Smooth muscle cell (in vitro differentiated cells): ENCODE data around the gene MN1. TPM values are rescaled to one million over a fixed set of nuclear protein-coding genes. Genes with fewer than 3 reads are reported as not detected.

ENCODE experiments used
- DNase-seq: peaks from one replicate; lab custom pipeline; 2025; ENCODE audit not compliant: unreplicated experiment; lab: John Stamatoyannopoulos, UW
- H2AFZ ChIP-seq: fragments of 200-600 bp; sonication (generic); 2 replicates; pipeline ENCODE4 v1.6.0; 2016; ENCODE audit warnings: antibody characterized with exemption, low read depth, mild to moderate bottlenecking
- H3F3A ChIP-seq: fragments of 200-600 bp; sonication (generic); 2 replicates; pipeline ENCODE4 v1.6.0; 2017; ENCODE audit warnings: antibody characterized with exemption, low read depth
- H3K27ac ChIP-seq: fragments of 200-600 bp; sonication (generic); 2 replicates; pipeline ENCODE4 v1.5.1; 2016; ENCODE audit warnings: low read depth, mild to moderate bottlenecking
- H3K27me3 ChIP-seq: fragments of 200-600 bp; sonication (generic); 2 replicates; pipeline ENCODE4 v1.6.1; 2016; ENCODE audit warnings: low read depth, mild to moderate bottlenecking
- H3K36me3 ChIP-seq: fragments of 200-600 bp; sonication (generic); 2 replicates; pipeline ENCODE4 v1.5.1; 2016; ENCODE audit warnings: low read depth
- H3K4me1 ChIP-seq: fragments of 200-600 bp; sonication (generic); 2 replicates; pipeline ENCODE4 v1.5.1; 2016; ENCODE audit warnings: low read depth
- H3K4me2 ChIP-seq: fragments of 200-600 bp; sonication (generic); 2 replicates; pipeline ENCODE4 v1.6.0; 2016; ENCODE audit warnings: mild to moderate bottlenecking
- H3K4me3 ChIP-seq: fragments of 200-600 bp; sonication (generic); 2 replicates; pipeline ENCODE4 v1.5.1; 2016; ENCODE audit warnings: mild to moderate bottlenecking
- H3K79me2 ChIP-seq: fragments of 200-600 bp; sonication (generic); 2 replicates; pipeline ENCODE4 v1.6.0; 2016; ENCODE audit warnings: low read depth, mild to moderate bottlenecking
- H3K9ac ChIP-seq: fragments of 200-600 bp; sonication (generic); 2 replicates; pipeline ENCODE4 v1.6.0; 2016; ENCODE audit warnings: low read depth
- H3K9me3 ChIP-seq: fragments of 200-600 bp; sonication (generic); replicated peaks from 2 replicates; pipeline ENCODE4 v1.5.1; 2016; ENCODE audit warnings: low read depth
- H4K20me1 ChIP-seq: fragments of 200-600 bp; sonication (generic); 2 replicates; pipeline ENCODE4 v1.6.0; 2016; ENCODE audit warnings: low read depth
- WGBS: methylation state at CpG from one replicate; pipeline ENCODE4 v1.1.7; 2016; ENCODE audit warnings: low lambda C conversion rate; 5-methylcytosine and 5-hydroxymethylcytosine counted together
- polyA plus RNA-seq: library from polyadenylated mRNA; unstranded; fragments of >200 nt; fragmentation: Nextera tagmentation; extraction: Ambion mirVana; gene quantifications from 2 replicates; pipeline ENCODE4 v1.2.1, GENCODE V29; 2016
- total RNA-seq: library from RNA; depleted of rRNA; stranded (reverse); fragments of >200 nt; gene quantifications from 2 replicates; pipeline ENCODE4 v1.2.3, GENCODE V29; 2014
- TF ChIP-seq, protein P1 (sequence below): fragments of 200-600 bp; sonication (generic); IDR thresholded peaks from 2 replicates; pipeline ENCODE4 v1.5.1; 2017; ENCODE audit warnings: borderline replicate concordance, mild to moderate bottlenecking, antibody characterized with exemption; ENCODE audit not compliant: insufficient read depth, poor library complexity, severe bottlenecking

The MN1 gene
- total and polyA plus RNA-seq, 2 experiments from 2014 or later = 0.98 to 3.3 TPM

DNA sequence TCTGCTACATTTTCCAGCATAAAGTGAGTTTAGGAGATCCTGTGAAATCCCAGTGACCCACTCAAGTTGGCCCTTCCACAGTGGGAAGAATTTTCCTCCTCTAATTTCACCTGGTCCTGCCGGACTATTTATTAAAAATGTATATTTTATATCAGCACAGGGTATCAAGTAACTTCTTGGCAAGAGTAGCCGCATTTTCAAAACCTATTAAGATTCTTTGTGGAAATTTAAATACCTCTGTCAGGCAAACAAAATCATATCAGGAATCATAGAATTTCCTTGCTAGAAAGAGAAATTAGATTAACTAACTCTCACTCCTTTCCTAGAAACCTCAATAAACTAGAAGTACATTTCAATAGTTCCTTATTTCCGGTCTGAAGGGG is 9.7 kb downstream of the MN1 start:
- Histone ChIP-seq H3K36me3 (no peaks in the 10 kb centered on the region), H3F3A (no peaks in the 10 kb centered on the region), H3K9me3 (no peaks in the 10 kb centered on the region), H3K27me3 (peaks cover 31% of the 10 kb centered on the region), H4K20me1 (peaks cover 52% of the 10 kb centered on the region), H3K79me2 (no peaks in the 10 kb centered on the region), H3K9ac (no peak overlapping the region), H2AFZ (no peak overlapping the region), H3K4me1 (peaks cover 60% of the 10 kb centered on the region), H3K27ac (no peak overlapping the region), H3K4me3 (no peak overlapping the region), H3K4me2 (no peak overlapping the region)
- DNase-seq = no peak
- TF ChIP-seq, protein P1, sequence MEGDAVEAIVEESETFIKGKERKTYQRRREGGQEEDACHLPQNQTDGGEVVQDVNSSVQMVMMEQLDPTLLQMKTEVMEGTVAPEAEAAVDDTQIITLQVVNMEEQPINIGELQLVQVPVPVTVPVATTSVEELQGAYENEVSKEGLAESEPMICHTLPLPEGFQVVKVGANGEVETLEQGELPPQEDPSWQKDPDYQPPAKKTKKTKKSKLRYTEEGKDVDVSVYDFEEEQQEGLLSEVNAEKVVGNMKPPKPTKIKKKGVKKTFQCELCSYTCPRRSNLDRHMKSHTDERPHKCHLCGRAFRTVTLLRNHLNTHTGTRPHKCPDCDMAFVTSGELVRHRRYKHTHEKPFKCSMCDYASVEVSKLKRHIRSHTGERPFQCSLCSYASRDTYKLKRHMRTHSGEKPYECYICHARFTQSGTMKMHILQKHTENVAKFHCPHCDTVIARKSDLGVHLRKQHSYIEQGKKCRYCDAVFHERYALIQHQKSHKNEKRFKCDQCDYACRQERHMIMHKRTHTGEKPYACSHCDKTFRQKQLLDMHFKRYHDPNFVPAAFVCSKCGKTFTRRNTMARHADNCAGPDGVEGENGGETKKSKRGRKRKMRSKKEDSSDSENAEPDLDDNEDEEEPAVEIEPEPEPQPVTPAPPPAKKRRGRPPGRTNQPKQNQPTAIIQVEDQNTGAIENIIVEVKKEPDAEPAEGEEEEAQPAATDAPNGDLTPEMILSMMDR = no peak
- 94% methylated on average over 3 of the region's 3 CpGs for WGBS

DNA sequence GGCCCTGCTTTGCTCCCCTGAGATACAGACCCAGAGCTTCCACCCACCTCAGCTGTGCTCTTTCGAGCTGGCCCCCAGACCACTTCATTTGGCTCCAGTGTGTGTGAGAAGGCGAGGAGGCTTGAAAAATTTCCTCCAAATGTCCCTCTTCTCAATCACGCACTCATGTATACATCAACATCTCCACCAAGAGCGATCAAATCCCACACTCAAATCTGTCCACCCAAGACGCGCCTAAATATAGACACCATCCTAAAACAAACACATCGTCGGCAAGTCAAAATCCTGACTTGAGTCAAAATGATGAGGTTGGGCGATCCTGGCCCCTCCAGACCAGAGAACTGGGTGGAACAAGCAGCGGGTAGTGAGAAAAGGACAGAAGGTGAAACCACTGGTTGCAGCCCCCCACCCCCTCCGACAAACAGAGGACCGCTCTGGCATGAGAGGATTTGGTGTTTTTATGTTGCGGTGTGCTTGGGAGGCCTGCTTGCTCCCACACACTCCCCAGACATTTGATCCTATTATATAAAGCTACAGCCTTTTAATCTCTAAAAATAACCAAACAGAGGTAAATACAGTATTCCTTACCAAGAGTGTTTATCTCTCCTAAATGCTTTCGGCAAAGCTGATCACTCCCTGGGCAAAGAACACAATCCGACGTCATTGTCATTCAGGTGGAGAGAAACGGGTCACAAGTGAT is 10.2 kb downstream of the MN1 start:
- Histone ChIP-seq H3K9me3 (no peaks in the 10 kb centered on the region), H3F3A (no peaks in the 10 kb centered on the region), H3K27ac (no peak overlapping the region), H3K9ac (no peak overlapping the region), H2AFZ (no peak overlapping the region), H3K27me3 (peaks cover 25% of the 10 kb centered on the region), H3K4me1 (peaks cover 59% of the 10 kb centered on the region), H4K20me1 (peaks cover 47% of the 10 kb centered on the region), H3K4me3 (no peak overlapping the region), H3K79me2 (no peaks in the 10 kb centered on the region), H3K36me3 (no peaks in the 10 kb centered on the region), H3K4me2 (peak overlapping the region; percentile 60)
- WGBS = 56% methylated on average over 17 of the region's 17 CpGs
- no peak for DNase-seq
- TF ChIP-seq, protein P1 = no peak

DNA sequence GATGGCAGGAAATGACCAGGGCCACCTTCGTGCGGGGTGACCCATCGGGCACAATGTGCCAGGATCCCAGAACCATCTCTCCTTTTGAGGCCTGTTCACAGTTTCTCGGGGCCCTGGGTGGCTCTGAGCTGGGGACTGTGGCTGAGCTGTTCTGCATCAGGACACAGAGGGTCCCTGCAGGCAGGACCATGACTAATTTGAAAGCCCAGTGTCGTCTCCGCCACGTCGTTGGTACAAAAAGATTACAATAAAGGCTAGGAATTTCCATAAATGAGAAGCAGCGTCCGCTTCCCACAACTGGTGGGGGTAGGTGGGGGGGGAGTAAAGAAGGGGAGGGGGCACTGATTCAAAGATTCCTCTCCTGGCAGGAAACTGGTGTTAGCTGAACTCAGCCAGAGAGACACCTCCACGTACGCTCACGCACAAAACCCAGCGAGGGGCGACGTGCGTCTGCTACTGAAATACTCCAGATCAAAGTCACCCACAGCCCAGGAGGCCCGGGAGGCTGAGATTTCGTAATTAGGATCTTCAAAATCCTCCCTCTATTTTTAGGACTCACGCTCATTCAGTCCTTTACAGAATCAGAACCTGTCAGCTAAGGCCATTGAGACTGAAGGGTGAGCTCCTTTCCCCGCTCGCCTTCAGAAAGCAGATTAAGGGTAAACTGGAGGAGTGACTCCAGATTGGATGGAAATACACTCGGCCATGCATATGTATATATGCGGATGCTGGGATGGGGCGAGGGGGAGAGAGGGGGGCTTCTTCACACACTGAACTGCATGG is 11.0 kb downstream of the MN1 start:
- H3K9ac ChIP-seq = no peak overlapping the region
- H3K27me3 ChIP-seq = peaks cover 18% of the 10 kb centered on the region
- no peak overlapping the region for H3K27ac ChIP-seq
- H4K20me1 ChIP-seq = peaks cover 40% of the 10 kb centered on the region
- peaks cover 58% of the 10 kb centered on the region for H3K4me1 ChIP-seq
- no peak for DNase-seq
- H3K79me2 ChIP-seq = no peaks in the 10 kb centered on the region
- no peaks in the 10 kb centered on the region for H3K36me3 ChIP-seq
- peak overlapping the region; percentile 60 for H3K4me2 ChIP-seq
- H3K4me3 ChIP-seq = no peak overlapping the region
- H3F3A ChIP-seq = no peaks in the 10 kb centered on the region
- 31% methylated on average over 25 of the region's 25 CpGs for WGBS
- no peaks in the 10 kb centered on the region for H3K9me3 ChIP-seq
- TF ChIP-seq, protein P1 = no peak
- H2AFZ ChIP-seq = no peak overlapping the region
